HepG2 (cell line): Measurements from ENCODE around the gene ATP5F1E. TPM values are rescaled to one million over a fixed set of nuclear protein-coding genes. Genes with fewer than 3 reads are reported as not detected.

ENCODE experiments used
- ARNTL ChIP-seq: sonication (generic); formaldehyde crosslinking; IDR thresholded peaks from 2 replicates; pipeline ENCODE4 v1.4.0; 2020; ENCODE audit warnings: mild to moderate bottlenecking, missing genetic modification reagents
- ATAD3A ChIP-seq: sonication (generic); formaldehyde crosslinking; IDR thresholded peaks from 2 replicates; pipeline ENCODE4 v1.4.0; 2020; ENCODE audit warnings: missing genetic modification reagents
- ATF3 ChIP-seq: sonication (generic); formaldehyde crosslinking; IDR thresholded peaks from 2 replicates; pipeline ENCODE4 v1.4.0; 2020; ENCODE audit warnings: missing genetic modification reagents
- DNMT1 ChIP-seq: sonication (generic); formaldehyde crosslinking; IDR thresholded peaks from 2 replicates; pipeline ENCODE4 v1.5.1; 2020; ENCODE audit warnings: mild to moderate bottlenecking, missing genetic modification reagents
- KDM4B ChIP-seq: sonication (generic); formaldehyde crosslinking; IDR thresholded peaks from 2 replicates; pipeline ENCODE4 v1.4.0; 2020; ENCODE audit warnings: missing genetic modification reagents
- MYNN ChIP-seq: sonication (generic); formaldehyde crosslinking; IDR thresholded peaks from 2 replicates; pipeline ENCODE4 v1.4.0; 2020; ENCODE audit warnings: mild to moderate bottlenecking, low read depth, missing genetic modification reagents
- PCBP1 ChIP-seq: fragments of 200-400 bp; formaldehyde crosslinking; IDR thresholded peaks from 2 replicates; pipeline ENCODE4 v1.6.1; 2017; ENCODE audit warnings: mild to moderate bottlenecking, low read depth, low read length, borderline replicate concordance
- RNF2 ChIP-seq: fragments of 450-650 bp; conservative IDR thresholded peaks from 2 replicates; pipeline ENCODE4 v1.6.1; 2016; ENCODE audit warnings: low read depth
- RXRB ChIP-seq: IDR thresholded peaks from 2 replicates; pipeline ENCODE4 v1.6.1; 2016; ENCODE audit warnings: borderline replicate concordance, missing genetic modification reagents, missing compliant biosample characterization
- TBX2 ChIP-seq: sonication (generic); formaldehyde crosslinking; IDR thresholded peaks from 2 replicates; pipeline ENCODE4 v1.5.0; 2020; ENCODE audit warnings: missing genetic modification reagents, mild to moderate bottlenecking, borderline replicate concordance
- ZEB1 ChIP-seq: IDR thresholded peaks from 2 replicates; pipeline ENCODE4 v1.6.1; 2012; ENCODE audit warnings: mild to moderate bottlenecking, low read depth, inconsistent platforms; ENCODE audit not compliant: insufficient replicate concordance
- ZHX2 ChIP-seq, 2 experiments: sonication (generic) in 1 of 2; formaldehyde crosslinking in 1 of 2; IDR thresholded peaks; 2 replicates each; pipeline versions ENCODE4 v1.6.1 to v1.9.0; 2014 to 2022; ENCODE audit warnings: antibody characterized with exemption in 1 of 2, borderline replicate concordance in 1 of 2, inconsistent platforms in 1 of 2, low read depth in 1 of 2, missing genetic modification reagents in 1 of 2
- ZNF18 ChIP-seq: sonication (generic); formaldehyde crosslinking; IDR thresholded peaks from 2 replicates; pipeline ENCODE4 v1.8.0; 2022; ENCODE audit warnings: mild to moderate bottlenecking, missing genetic modification reagents; ENCODE audit not compliant: insufficient replicate concordance
- ZNF343 ChIP-seq: sonication (generic); formaldehyde crosslinking; IDR thresholded peaks from 2 replicates; pipeline ENCODE4 v1.4.0; 2020; ENCODE audit warnings: mild to moderate bottlenecking, missing genetic modification reagents
- ZNF556 ChIP-seq: sonication (generic); formaldehyde crosslinking; IDR thresholded peaks from 2 replicates; pipeline ENCODE4 v1.4.0; 2020; ENCODE audit warnings: mild to moderate bottlenecking, missing genetic modification reagents, borderline replicate concordance
- ZNF570 ChIP-seq: sonication (generic); formaldehyde crosslinking; IDR thresholded peaks from 2 replicates; pipeline ENCODE4 v1.4.0; 2020; ENCODE audit warnings: mild to moderate bottlenecking, missing genetic modification reagents, borderline replicate concordance
- ZNF577 ChIP-seq: sonication (generic); formaldehyde crosslinking; IDR thresholded peaks from 2 replicates; pipeline ENCODE4 v1.4.0; 2020; ENCODE audit warnings: mild to moderate bottlenecking, low read depth, missing genetic modification reagents, borderline replicate concordance
- ZNF629 ChIP-seq: sonication (generic); formaldehyde crosslinking; conservative IDR thresholded peaks from 2 replicates; pipeline ENCODE4 v1.5.0; 2020; ENCODE audit warnings: missing genetic modification reagents
- ZNF644 ChIP-seq: IDR thresholded peaks from 2 replicates; pipeline ENCODE4 v1.6.1; 2016; ENCODE audit warnings: low read depth
- ZNF740 ChIP-seq: sonication (generic); formaldehyde crosslinking; IDR thresholded peaks from 2 replicates; pipeline ENCODE4 v1.4.0; 2020; ENCODE audit warnings: missing genetic modification reagents
- polyA plus RNA-seq, 8 experiments: library from polyadenylated mRNA; depleted of rRNA in 3 of 8; stranded (reverse) in 7 of 8; unstranded in 1 of 8; fragments of >200 nt; fragmentation: Illumina TruSeq in 4 of 8; extraction: Trizol in 4 of 8; gene quantifications; 2 replicates each; pipeline versions ENCODE4 v1.2.1 to v1.2.3, GENCODE V29; 2011 to 2016; ENCODE audit warnings: low read depth in 4 of 8, missing spikeins in 1 of 8, mixed read lengths in 1 of 8; ENCODE audit not compliant: insufficient read depth in 1 of 8
- total RNA-seq, 5 experiments: library from RNA; depleted of rRNA; stranded (reverse); fragments of >200 nt; fragmentation: Illumina TruSeq; extraction: Trizol; gene quantifications; 2 replicates each; pipeline ENCODE4 v1.2.3, GENCODE V29; 2016; ENCODE audit warnings: low read depth in 1 of 5

Gene ATP5F1E
- total and polyA plus RNA-seq, 2 of the 13 experiments (the other 11 are each of a cell fraction or from before 2014, with no cell fraction given) = 121 to 134 TPM

GRCh38 chr20:59015812-59016711 lies 16.1 kb downstream of the ATP5F1E start (continued):
- TF ChIP-seq ZNF18 (CRISPR knock-in tag) (no peak), ZNF740 (CRISPR knock-in tag) (no peak), RNF2 (no peak), PCBP1 (no peak), TBX2 (CRISPR knock-in tag) (peak; percentile 99), RXRB (peak; percentile 84; the same call in 1 of the 2 replicates), ZNF644 (CRISPR knock-in tag) (peak; percentile 80; the same call in 1 of the 2 replicates), DNMT1 (CRISPR knock-in tag) (no peak), ZHX2 (IDR thresholded peaks at IDR 0.05; ENCODE audit: low read depth) (no peak), ZHX2 (CRISPR knock-in tag; IDR thresholded peaks at IDR 0.05; ENCODE audit: borderline replicate concordance) (no peak; the same call in 1 of the 2 replicates), ZNF577 (CRISPR knock-in tag) (no peak), ARNTL (CRISPR knock-in tag) (peak; percentile 85), ATF3 (CRISPR knock-in tag) (no peak), ZEB1 (peak; percentile 93), KDM4B (CRISPR knock-in tag) (no peak), ATAD3A (CRISPR knock-in tag) (no peak), ZNF556 (CRISPR knock-in tag) (peak; percentile 83), ZNF343 (CRISPR knock-in tag) (peak; percentile 54; the same call in 1 of the 2 replicates), ZNF570 (no peak), ZNF629 (CRISPR knock-in tag) (peak; percentile 66), MYNN (no peak)
